ENCODE data around the gene SLC38A11.
"Not testable (repeated sequence)": the region's sequence is repeated elsewhere in the genome, so short reads cannot be mapped to it uniquely, and the experiment has no call there.

SLC38A11 gene

GRCh38 chr2:164873210-164873908 is 82.0 kb downstream of the SLC38A11 start:
- Histone ChIP-seq H3K27me3 (ENCODE audit: low read depth) (no peaks in the 10 kb centered on the region), H3K36me3 (replicated peaks) (no peaks in the 10 kb centered on the region), H3K4me3 (no peak overlapping the region), H3K9me3 (no peaks in the 10 kb centered on the region), H3K4me1 (peaks cover 13% of the 10 kb centered on the region)
- in situ Hi-C loops (cut with MboI; ENCODE audit: low sequenced_read_pairs): no loop called here
- DNase-seq (ENCODE audit: low spot score in 2 of 2): no peak

- Histone ChIP-seq H3K27me3 (ENCODE audit: low read depth) (no peaks in the 10 kb centered on the region), H3K9me3 (no peaks in the 10 kb centered on the region), H3K36me3 (replicated peaks) (no peaks in the 10 kb centered on the region), H3K4me1 (peaks cover 13% of the 10 kb centered on the region), H3K4me3 (no peak overlapping the region)
- DNase-seq (ENCODE audit: low spot score in 2 of 2): no peak
- in situ Hi-C loops (cut with MboI; ENCODE audit: low sequenced_read_pairs): no loop called here
These were observed 83.9 kb downstream of the SLC38A11 start for GRCh38 chr2:164871404-164871803.

DNA sequence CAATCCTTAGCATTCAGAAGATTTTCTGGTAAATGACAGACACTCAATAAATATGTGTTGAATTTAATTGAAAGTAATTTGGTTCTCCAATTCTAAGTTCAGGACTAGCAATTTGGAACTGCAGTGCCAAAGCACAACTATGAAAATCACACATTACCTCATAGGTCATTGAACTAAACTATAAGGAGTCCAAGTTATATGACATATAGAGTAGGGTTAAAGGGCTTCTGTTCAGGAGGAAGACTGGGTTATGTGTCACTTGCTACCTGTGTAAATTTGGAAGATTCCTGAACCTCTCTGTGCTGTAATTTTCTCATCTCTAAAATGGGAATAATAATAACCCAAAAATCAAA is 85.9 kb downstream of the SLC38A11 start:
- DNase-seq (ENCODE audit: low spot score in 2 of 2): no peak
- in situ Hi-C loops (cut with MboI; ENCODE audit: low sequenced_read_pairs): no loop called here
- H3K36me3 ChIP-seq (replicated peaks): no peaks in the 10 kb centered on the region
- H3K27me3 ChIP-seq (ENCODE audit: low read depth): no peaks in the 10 kb centered on the region
- H3K4me1 ChIP-seq: peaks cover 13% of the 10 kb centered on the region
- H3K9me3 ChIP-seq: no peaks in the 10 kb centered on the region
- no peak overlapping the region for H3K4me3 ChIP-seq

DNA sequence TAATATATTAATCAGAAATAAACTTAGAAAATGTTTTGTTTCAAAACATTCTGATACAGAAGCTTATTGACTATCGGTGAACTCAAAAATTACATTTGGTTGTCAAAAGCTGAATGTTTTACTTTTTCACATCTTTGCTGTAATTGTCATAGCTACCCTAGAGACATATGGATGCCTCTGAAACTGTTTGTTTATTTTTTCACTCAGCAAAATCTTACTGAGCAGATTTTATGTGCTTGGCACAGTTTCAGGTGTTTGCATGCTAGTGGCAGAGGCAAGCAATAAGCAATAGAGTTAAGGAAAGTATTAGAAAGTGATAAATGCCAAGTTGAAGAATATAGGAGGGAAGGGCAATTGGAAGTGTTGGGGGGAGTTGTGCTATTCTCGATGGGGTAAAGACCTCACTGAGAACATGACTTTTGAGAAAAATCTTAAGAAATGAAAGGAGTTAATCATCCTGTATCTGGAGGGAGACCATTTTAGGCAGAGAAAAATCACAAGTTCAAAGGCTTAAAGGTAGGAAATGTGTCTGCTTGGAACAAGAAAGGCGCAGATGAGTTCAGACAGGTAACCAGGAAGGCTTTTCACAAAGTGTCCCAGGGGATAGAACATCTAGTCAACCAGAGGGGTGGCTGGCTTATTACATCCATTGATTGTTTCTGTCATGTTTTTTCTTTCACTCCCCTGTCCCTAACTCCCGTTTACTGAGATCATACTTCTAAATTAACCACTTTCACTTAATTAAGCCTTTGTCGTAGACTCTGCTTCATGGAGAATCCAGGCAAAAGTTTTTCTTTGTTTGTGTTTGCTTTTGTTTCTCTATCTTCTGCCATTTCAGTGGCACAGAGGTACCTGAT is 86.5 kb downstream of the SLC38A11 start:
- Histone ChIP-seq H3K4me1 (peaks cover 13% of the 10 kb centered on the region), H3K36me3 (replicated peaks) (no peaks in the 10 kb centered on the region), H3K27me3 (ENCODE audit: low read depth) (no peaks in the 10 kb centered on the region), H3K4me3 (no peak overlapping the region), H3K9me3 (no peaks in the 10 kb centered on the region)
- no peak for DNase-seq (ENCODE audit: low spot score in 2 of 2)
- in situ Hi-C loops (cut with MboI; ENCODE audit: low sequenced_read_pairs): no loop called here

DNA sequence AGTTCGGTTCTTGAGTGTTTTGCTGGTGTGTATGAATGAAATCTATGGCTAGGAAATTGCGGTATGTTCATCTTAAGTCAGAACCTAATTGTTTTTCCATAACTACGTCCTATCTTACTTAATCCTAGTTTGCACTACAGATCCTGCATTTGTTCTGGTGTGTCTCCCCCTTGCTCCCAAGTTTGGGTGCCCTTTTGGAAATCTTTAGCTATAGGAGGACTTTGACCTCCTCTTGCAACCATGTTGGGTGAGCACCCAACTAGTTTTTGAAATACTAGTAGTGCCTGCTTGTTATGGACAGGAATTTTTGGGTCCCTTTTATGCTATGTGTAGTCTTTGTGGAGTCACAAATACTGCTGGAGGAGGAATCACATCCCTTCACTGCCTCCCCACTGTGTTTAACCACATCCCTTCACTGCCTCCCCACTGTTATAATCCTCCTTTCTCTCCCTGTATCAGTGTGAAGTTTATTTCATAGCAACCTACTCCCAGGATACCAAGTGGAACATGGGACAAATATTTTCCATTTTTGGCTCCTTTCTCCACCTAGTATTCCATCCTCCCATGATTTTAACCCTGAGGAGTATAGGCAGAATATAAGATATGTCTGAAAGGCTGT is 87.4 kb downstream of the SLC38A11 start:
- Histone ChIP-seq H3K4me1 (peaks cover 12% of the 10 kb centered on the region), H3K27me3 (ENCODE audit: low read depth) (no peaks in the 10 kb centered on the region)
- in situ Hi-C loops (cut with MboI; ENCODE audit: low sequenced_read_pairs): no loop called here

DNA sequence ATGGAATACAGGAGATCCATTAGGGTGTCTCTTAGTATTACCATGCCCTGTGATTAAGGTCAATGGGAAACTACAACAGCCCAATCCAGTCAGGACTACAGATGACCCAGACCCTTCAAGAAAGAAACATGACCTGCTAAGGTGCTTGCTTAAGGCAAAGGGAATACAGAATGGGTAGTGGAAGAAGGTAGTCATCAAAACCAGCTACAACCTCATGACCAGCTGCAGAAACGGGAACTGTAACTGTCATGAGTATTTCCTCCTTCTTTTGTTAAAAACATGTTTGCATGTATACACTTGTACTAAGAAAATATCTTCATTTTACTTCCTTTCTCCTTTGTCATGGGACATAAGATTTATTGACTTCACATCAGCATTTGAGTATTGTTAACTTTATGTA is 88.9 kb downstream of the SLC38A11 start:
- peaks cover 13% of the 10 kb centered on the region for H3K4me1 ChIP-seq
- H3K9me3 ChIP-seq; H3K36me3 ChIP-seq (replicated peaks); H3K4me3 ChIP-seq; DNase-seq (ENCODE audit: low spot score in 2 of 2); H3K27me3 ChIP-seq (ENCODE audit: low read depth); in situ Hi-C loops (cut with MboI; ENCODE audit: low sequenced_read_pairs): not testable (repeated sequence)

More for the DNA sequence above, 87.4 kb downstream of the SLC38A11 start:
- no peaks in the 10 kb centered on the region for H3K36me3 ChIP-seq (replicated peaks)
- no peak overlapping the region for H3K4me3 ChIP-seq
- DNase-seq (ENCODE audit: low spot score in 2 of 2): no peak
- H3K9me3 ChIP-seq: no peaks in the 10 kb centered on the region

GRCh38 chr2:164860694-164861042 is 94.7 kb downstream of the SLC38A11 start:
- H3K9me3 ChIP-seq: no peaks in the 10 kb centered on the region
- no peaks in the 10 kb centered on the region for H3K27me3 ChIP-seq (ENCODE audit: low read depth)
- H3K4me1 ChIP-seq: peaks cover 13% of the 10 kb centered on the region
- no peak overlapping the region for H3K4me3 ChIP-seq
- no peaks in the 10 kb centered on the region for H3K36me3 ChIP-seq (replicated peaks)
- in situ Hi-C loops (cut with MboI; ENCODE audit: low sequenced_read_pairs): no loop called here
- DNase-seq (ENCODE audit: low spot score in 2 of 2): no peak

DNA sequence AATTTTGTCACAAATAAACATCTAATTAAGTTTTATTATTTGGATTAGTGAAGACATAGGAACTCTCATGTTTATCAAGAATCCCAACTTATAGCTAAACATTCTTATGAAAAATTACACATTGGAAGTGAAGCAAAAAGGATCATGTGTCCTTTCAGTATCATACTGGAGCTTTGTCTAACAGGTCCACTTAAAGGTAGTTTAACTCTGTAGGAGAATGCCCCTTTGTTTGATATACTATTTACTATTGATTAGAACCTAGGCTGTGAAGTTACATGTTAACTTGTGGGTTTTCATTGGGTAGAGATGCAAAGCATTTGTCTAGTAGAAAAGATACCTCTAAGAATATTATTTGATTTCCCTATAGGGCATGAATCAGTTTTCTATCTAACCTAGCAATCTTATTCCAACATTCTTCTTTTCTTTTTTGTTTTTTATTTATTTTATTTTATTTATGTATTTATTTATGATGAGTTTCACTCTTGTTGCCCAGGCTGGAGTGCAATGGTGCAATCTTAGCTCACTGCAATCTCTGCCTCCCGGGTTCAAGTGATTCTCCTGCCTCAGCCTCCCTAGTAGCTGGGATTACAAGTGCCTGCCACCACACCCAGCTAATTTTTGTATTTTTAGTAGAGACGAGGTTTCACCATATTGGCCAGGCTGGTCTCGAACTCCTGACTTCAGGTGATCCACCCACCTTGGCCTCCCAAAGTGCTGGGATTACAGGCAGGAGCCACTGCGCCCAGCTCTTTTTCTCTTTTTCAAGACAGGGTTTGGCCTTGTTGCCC is 95.2 kb downstream of the SLC38A11 start:
- in situ Hi-C loops (cut with MboI; ENCODE audit: low sequenced_read_pairs); H3K27me3 ChIP-seq (ENCODE audit: low read depth); H3K9me3 ChIP-seq; DNase-seq (ENCODE audit: low spot score in 2 of 2); H3K4me3 ChIP-seq; H3K36me3 ChIP-seq (replicated peaks): not testable (repeated sequence)
- peaks cover 13% of the 10 kb centered on the region for H3K4me1 ChIP-seq

- in situ Hi-C loops (cut with MboI; ENCODE audit: low sequenced_read_pairs): no loop called here
- Histone ChIP-seq H3K4me3 (no peak overlapping the region), H3K4me1 (peaks cover 13% of the 10 kb centered on the region), H3K36me3 (replicated peaks) (no peaks in the 10 kb centered on the region), H3K9me3 (no peaks in the 10 kb centered on the region), H3K27me3 (ENCODE audit: low read depth) (no peaks in the 10 kb centered on the region)
- DNase-seq (ENCODE audit: low spot score in 2 of 2): no peak
These were observed 96.0 kb downstream of the SLC38A11 start for GRCh38 chr2:164859251-164859818.

DNA sequence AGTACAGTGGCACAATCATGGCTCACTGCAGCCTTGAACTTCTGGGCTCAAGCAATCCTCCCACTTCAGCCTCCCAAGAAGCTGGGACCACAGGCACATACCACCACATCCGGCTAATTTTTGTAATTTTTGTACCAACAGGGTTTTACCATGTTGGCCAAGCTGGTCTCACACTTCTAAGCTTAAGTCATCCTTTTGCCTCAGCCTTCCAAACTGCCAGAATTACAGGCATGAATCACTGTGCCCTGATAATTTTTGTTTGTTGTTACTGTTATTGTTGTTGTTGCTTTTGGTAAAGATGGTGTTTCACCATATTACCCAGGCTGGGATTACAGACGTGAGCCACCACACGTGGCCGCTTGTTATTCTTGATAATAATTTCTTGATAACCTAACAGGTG is 103.2 kb downstream of the SLC38A11 start:
- DNase-seq (ENCODE audit: low spot score in 2 of 2): no peak
- H3K4me1 ChIP-seq: peaks cover 3% of the 10 kb centered on the region
- no peaks in the 10 kb centered on the region for H3K27me3 ChIP-seq (ENCODE audit: low read depth)
- no peaks in the 10 kb centered on the region for H3K9me3 ChIP-seq
- no peaks in the 10 kb centered on the region for H3K36me3 ChIP-seq (replicated peaks)
- in situ Hi-C loops (cut with MboI; ENCODE audit: low sequenced_read_pairs): no loop called here
- no peak overlapping the region for H3K4me3 ChIP-seq

- H3K36me3 ChIP-seq (replicated peaks): no peaks in the 10 kb centered on the region
- H3K27me3 ChIP-seq (ENCODE audit: low read depth): no peaks in the 10 kb centered on the region
- no peaks in the 10 kb centered on the region for H3K9me3 ChIP-seq
- H3K4me1 ChIP-seq: peaks cover 11% of the 10 kb centered on the region
- DNase-seq (ENCODE audit: low spot score in 2 of 2): no peak
- in situ Hi-C loops (cut with MboI; ENCODE audit: low sequenced_read_pairs): no loop called here
- H3K4me3 ChIP-seq: no peak overlapping the region
These were observed 105.1 kb downstream of the SLC38A11 start for GRCh38 chr2:164850235-164850634.

- Histone ChIP-seq H3K4me3 (no peak overlapping the region), H3K4me1 (peaks cover 11% of the 10 kb centered on the region), H3K9me3 (no peaks in the 10 kb centered on the region), H3K27me3 (ENCODE audit: low read depth) (no peaks in the 10 kb centered on the region), H3K36me3 (replicated peaks) (no peaks in the 10 kb centered on the region)
- DNase-seq (ENCODE audit: low spot score in 2 of 2): no peak
- in situ Hi-C loops (cut with MboI; ENCODE audit: low sequenced_read_pairs): no loop called here
These were observed 105.8 kb downstream of the SLC38A11 start for GRCh38 chr2:164849506-164849905.

DNA sequence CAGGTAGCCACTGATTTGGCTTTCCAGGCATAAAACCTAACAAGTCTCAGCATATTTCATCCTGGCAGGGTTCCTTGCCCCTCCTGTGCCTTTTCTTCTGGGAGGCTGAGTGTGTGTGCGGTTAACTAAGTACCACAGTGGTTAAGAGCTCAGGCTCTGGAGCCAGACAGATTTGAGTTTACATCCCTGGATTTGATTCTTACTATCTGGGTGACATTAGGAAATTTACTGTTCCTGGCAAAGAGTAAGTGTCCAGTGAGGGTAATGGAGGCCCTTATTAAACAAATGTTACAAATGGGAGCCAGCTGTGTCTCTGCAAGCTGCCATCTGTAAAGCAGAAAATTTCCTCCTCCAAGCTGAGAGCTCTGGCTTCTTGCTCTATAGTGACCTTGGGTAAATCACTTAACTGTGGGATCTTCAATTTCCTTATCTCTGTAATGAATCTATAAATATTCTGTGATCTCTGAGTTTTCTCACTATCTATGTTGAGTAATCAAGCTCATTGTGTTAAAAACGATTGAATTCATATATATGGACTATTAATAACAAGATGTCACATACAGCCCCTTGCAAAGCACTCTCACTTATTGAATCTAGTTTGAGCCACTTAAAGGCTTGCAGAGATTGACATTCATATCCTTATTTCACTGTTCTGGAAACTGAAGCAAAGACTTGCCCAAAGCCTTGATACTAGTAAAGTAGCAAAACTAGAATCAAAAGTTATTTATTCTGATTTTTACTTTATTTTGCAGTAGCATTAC is 107.2 kb downstream of the SLC38A11 start:
- Histone ChIP-seq H3K4me1 (peaks cover 17% of the 10 kb centered on the region), H3K36me3 (replicated peaks) (no peaks in the 10 kb centered on the region), H3K27me3 (ENCODE audit: low read depth) (no peaks in the 10 kb centered on the region), H3K9me3 (no peaks in the 10 kb centered on the region), H3K4me3 (no peak overlapping the region)
- no peak for DNase-seq (ENCODE audit: low spot score in 2 of 2)
- in situ Hi-C loops (cut with MboI; ENCODE audit: low sequenced_read_pairs): no loop called here

Data from HAP-1 (cell line).